ENCODE results near the gene IGFL3.

The IGFL3 gene

DNA sequence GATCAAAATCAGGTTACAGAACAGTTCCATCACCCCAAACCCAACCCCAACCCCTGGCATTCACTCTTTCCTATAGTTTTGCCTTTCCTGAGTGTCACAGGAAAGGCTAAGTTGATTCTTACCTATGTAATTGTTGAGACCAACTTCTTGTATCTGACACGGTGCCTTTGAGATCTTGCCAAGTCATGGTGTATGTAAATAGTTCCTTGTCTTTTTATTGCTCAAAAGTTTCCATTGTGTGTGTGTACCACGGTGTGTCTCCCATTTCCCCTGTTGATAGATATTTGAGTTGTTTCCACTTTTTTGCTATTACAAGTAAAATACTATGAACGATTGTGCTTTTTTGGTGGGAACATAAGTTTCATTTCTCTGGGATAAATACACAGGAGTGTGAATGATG lies 20.3 kb upstream of the IGFL3 start:
- Histone ChIP-seq H3K4me3 (no peak overlapping the region), H3K27ac (no peak overlapping the region), H3K4me1 (no peaks in the 10 kb centered on the region), H3K9me3 (no peaks in the 10 kb centered on the region), H3K36me3 (no peaks in the 10 kb centered on the region), H3K27me3 (no peaks in the 10 kb centered on the region)
- intact Hi-C loops (cut with DNase I; ENCODE audit: low total_unique reads): no loop called here
- TF ChIP-seq CTCF (IDR thresholded peaks at IDR 0.05): no peak
- no peak for DNase-seq

- Histone ChIP-seq H3K27ac (no peak overlapping the region), H3K36me3 (no peaks in the 10 kb centered on the region), H3K4me3 (no peak overlapping the region), H3K27me3 (no peaks in the 10 kb centered on the region), H3K4me1 (no peaks in the 10 kb centered on the region), H3K9me3 (no peaks in the 10 kb centered on the region)
- DNase-seq: no peak
- intact Hi-C loops (cut with DNase I; ENCODE audit: low total_unique reads): no loop called here
- TF ChIP-seq CTCF (IDR thresholded peaks at IDR 0.05): no peak
These were observed 17.8 kb upstream of the IGFL3 start for GRCh38 chr19:46142294-46142693.

DNA sequence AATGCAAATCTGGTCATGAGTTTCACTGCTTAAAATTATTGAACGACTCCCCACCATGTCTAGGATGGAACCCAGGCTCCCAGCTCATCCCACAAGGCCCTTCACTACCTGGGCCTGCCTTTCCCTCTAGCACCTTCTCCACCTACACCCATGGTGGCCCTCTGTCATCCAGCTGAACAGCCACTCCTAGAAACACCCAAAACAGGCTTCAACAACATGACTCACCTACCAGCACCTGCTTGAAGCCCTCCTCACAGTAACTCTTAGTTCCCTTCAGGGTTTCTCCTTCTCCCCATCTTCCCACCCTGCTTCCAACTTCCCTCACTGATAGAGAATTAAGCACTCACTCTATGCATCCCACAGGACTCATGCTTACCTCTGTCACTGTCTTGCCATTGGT lies 16.9 kb upstream of the IGFL3 start:
- intact Hi-C loops (cut with DNase I; ENCODE audit: low total_unique reads): no loop called here
- no peak for TF ChIP-seq CTCF (IDR thresholded peaks at IDR 0.05)
- DNase-seq: no peak
- H3K27ac ChIP-seq: no peak overlapping the region
- H3K4me3 ChIP-seq: no peak overlapping the region
- H3K27me3 ChIP-seq: no peaks in the 10 kb centered on the region
- no peaks in the 10 kb centered on the region for H3K4me1 ChIP-seq
- H3K36me3 ChIP-seq: no peaks in the 10 kb centered on the region
- H3K9me3 ChIP-seq: no peaks in the 10 kb centered on the region

DNA sequence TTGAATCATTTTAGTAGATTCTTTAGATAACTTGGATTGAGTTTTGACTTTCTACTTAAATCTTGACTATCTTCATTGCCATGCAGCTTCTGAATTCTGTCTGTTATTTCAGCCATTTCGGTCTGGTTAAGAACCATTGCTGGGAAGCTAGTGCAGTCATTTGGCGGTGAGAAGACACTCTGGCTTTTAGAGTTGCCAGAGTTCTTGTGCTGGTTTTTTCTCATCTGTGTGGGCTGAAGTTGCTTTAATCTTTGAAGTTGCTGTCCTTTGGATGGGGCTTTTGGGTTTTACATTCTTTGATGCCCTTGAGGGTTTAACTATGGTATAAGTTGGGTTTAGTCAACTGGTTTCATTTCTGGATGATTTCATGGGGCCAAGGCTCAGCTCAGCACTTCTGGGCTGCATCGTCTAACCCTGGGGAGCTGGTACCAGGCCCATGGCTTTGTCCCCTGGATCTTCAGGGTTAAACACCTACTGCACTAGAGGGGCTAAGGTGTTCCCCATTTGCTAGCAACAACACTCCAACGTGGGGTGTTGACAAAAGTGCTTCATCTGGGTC lies 13.5 kb upstream of the IGFL3 start:
- Histone ChIP-seq H3K4me3 (no peak overlapping the region), H3K4me1 (peaks cover 0 to 13% (median 11%) of the 10 kb centered on the region in 4 donors), H3K9me3 (no peaks in the 10 kb centered on the region), H3K27me3 (no peaks in the 10 kb centered on the region), H3K27ac (no peak overlapping the region), H3K36me3 (no peaks in the 10 kb centered on the region)
- DNase-seq: no peak
- intact Hi-C loops (cut with DNase I; ENCODE audit: low total_unique reads): no loop called here
- no peak for TF ChIP-seq CTCF (IDR thresholded peaks at IDR 0.05)

- no peak for TF ChIP-seq CTCF (IDR thresholded peaks at IDR 0.05)
These were observed 10.0 kb upstream of the IGFL3 start for GRCh38 chr19:46134527-46134926.

DNA sequence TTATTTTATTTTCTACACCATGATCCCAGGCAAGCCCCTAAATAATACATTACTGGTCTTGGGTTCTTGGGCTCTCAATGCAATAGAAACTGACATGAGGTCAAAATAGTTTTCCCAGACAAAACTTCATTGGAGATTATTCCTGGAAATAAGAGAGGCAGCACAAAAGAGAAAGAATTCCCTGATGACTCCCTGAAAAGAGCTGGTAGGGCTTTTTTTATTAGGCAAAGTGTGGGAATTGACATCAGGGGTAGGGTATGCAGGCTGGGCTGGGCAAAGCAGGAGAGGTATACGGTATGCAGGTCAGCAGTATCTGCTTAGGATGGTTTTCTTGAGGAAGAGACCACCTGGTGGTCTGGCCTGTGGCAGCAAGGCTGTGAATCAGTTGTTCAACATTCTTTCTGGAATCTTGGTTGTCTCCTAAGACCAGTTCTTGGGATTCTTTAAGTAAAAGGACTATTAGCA lies 9.3 kb upstream of the IGFL3 start:
- TF ChIP-seq CTCF (IDR thresholded peaks at IDR 0.05): no peak
- Histone ChIP-seq H3K27me3 (no peaks in the 10 kb centered on the region), H3K27ac (peak overlapping the region; percentile 66 to 70), H3K36me3 (no peaks in the 10 kb centered on the region), H3K9me3 (no peaks in the 10 kb centered on the region), H3K4me3 (no peak overlapping the region), H3K4me1 (peaks cover 0 to 31% (median 13%) of the 10 kb centered on the region in 4 donors)
- intact Hi-C loops (cut with DNase I; ENCODE audit: low total_unique reads): no loop called here
- DNase-seq: no peak

More at GRCh38 chr19:46134527-46134926, 10.0 kb upstream of the IGFL3 start:
- H3K4me3 ChIP-seq: no peak overlapping the region
- H3K9me3 ChIP-seq: no peaks in the 10 kb centered on the region
- intact Hi-C loops (cut with DNase I; ENCODE audit: low total_unique reads): no loop called here
- peaks cover 0 to 31% (median 13%) of the 10 kb centered on the region in 4 donors for H3K4me1 ChIP-seq
- H3K36me3 ChIP-seq: no peaks in the 10 kb centered on the region
- H3K27ac ChIP-seq: peak overlapping the region in 1 of 2 donors; percentile 66
- no peaks in the 10 kb centered on the region for H3K27me3 ChIP-seq
- DNase-seq: no peak

All from tibial artery (tissue), 4 donors.